HT1080 (cell line): ENCODE data around the gene AWAT2. TPM values are rescaled to one million over a fixed set of nuclear protein-coding genes. Genes with fewer than 3 reads are reported as not detected.

ENCODE experiments used
- DNase-seq: peaks from one replicate; pipeline ENCODE4 v3.0.0-alpha.2; 2015; ENCODE audit warnings: low read depth
- polyA plus RNA-seq, 2 experiments: library from polyadenylated mRNA; depleted of rRNA; stranded (reverse); fragments of >200 nt; gene quantifications; 2 replicates each; pipeline ENCODE4 v1.2.3, GENCODE V29; 2015
- total RNA-seq: library from RNA; depleted of rRNA; stranded (reverse); fragments of >200 nt; shearing (Covaris generic); gene quantifications from 2 replicates; pipeline ENCODE4 v1.2.3, GENCODE V29; 2014; rRNA removed

The AWAT2 gene, protein sequence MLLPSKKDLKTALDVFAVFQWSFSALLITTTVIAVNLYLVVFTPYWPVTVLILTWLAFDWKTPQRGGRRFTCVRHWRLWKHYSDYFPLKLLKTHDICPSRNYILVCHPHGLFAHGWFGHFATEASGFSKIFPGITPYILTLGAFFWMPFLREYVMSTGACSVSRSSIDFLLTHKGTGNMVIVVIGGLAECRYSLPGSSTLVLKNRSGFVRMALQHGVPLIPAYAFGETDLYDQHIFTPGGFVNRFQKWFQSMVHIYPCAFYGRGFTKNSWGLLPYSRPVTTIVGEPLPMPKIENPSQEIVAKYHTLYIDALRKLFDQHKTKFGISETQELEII
- 0.19 and 0.23 TPM in 2 replicates for total RNA-seq
- 0.13 TPM in 1 of 2 replicates, not detected in the other for polyA plus RNA-seq (2015; cell fraction: cytosol; rRNA removed)
- 0.17 TPM in 1 of 2 replicates, not detected in the other for polyA plus RNA-seq (2015; cell fraction: nucleus; rRNA removed)

DNA sequence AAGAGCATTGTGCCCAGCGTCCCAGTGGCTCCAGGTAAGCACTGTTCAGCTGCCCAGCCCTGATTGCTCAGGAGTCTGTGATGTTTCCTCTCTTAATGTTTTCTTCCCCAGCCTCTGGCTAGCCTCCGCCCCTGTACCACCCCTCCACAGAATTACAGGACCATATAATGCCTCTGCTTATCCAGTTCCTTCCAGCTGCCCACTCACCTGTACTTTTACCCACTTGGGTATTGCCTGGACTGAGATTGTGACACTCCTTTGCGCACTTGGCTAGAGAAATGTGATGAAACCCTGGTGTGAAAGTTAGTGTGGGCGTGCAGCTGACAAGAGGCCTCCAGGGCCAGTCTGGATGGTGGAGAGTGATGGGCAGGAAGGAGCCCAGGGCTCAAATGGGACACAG is at the start of gene AWAT2:
Gene AWAT2 (minus strand): TSS at position 14 of the 400 bp plus-strand sequence. CDS start 6 bp downstream, at position 8.
- no peak for DNase-seq

DNA sequence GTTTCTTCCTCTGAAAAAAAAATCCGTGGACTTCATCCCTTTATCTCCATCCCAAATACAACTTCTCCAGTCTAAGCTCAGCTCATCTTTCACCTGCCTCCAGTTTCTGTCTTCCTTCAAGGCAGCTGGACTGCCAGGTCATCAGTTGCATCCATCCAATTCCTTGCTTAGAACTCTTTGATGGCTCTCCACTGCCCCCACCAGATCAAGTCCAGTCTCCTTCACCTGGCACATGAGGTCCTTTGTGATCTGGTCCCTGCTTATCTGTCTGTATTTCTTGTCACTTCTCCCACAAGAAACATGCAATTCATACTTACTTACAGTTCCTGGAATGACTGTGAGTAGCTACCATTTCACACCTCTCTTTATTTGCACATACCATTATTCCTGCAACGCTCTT is 46.3 kb upstream of the AWAT2 start:
- peak; percentile 26 for DNase-seq

DNA sequence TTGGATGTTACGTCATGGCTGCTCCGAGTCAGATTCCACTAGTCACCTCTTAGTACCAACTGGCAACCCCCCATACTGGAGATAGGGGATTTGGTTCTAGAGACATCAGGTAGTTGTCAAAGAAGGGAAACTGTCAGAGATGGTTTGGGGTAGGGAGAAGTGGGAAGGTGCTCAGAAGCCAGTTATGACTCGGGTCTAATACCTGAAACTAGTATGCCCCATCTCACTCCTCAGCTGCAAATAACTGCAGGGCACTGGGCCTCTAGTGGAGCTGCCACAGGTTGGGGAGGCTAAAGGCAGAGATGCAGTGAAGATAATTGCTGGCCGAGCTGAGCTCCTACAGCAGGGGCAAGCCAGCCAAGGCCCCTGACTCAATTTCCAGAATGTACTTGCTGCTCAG is 42.5 kb upstream of the AWAT2 start:
- DNase-seq: no peak

DNA sequence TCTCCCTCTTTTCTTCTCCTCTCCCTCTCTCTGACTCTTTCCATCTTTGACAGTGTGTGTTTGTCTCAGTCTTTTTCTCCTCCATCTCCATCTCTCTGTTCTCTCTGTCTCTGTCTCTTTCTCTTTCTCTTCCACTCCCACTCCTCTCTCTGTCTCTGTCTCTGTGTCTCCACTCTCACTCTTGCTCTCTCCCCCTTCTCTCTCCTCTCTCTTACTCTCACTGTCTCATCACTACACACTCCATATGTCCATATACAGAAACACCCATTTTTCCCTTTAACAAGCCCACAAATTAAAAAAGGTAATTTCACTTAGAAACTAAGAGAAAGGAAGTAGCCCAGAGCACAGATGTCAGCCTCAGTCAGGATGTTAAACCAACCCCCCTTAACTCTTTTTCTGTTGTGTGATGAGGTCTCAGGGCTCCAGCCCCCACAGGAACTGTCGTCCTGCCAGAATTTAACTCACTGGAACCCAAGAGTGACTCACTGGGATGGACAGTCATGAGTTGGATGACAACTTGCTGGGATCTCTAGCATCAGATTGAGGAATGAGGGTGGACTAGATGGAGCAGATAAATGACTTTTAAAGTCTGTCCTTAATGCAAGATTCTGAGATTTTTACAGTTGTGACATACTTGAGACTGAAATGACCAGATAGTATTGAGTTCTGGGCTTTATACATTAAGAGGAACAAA is 40.0 kb upstream of the AWAT2 start:
- peak; percentile 83 for DNase-seq

DNA sequence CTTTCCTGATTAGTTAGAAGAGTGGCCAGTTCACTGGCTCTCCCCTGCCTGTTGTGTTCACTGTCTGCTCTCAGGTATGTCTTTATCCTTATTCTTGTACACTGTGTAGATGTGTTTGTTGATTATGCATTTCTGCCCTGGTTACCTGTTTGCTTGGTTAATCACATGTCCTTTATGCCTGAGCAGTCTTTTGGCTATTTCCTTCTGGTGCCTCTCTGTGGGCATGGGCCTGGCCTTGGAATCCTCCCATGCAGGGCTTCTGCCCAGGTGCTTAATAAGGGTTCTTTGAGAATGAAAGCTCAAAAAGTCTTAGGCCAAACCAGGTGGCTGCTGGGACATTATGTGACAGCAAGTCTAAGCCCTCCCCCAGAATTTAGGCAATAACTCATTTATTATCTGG is 39.0 kb upstream of the AWAT2 start:
- no peak for DNase-seq

DNA sequence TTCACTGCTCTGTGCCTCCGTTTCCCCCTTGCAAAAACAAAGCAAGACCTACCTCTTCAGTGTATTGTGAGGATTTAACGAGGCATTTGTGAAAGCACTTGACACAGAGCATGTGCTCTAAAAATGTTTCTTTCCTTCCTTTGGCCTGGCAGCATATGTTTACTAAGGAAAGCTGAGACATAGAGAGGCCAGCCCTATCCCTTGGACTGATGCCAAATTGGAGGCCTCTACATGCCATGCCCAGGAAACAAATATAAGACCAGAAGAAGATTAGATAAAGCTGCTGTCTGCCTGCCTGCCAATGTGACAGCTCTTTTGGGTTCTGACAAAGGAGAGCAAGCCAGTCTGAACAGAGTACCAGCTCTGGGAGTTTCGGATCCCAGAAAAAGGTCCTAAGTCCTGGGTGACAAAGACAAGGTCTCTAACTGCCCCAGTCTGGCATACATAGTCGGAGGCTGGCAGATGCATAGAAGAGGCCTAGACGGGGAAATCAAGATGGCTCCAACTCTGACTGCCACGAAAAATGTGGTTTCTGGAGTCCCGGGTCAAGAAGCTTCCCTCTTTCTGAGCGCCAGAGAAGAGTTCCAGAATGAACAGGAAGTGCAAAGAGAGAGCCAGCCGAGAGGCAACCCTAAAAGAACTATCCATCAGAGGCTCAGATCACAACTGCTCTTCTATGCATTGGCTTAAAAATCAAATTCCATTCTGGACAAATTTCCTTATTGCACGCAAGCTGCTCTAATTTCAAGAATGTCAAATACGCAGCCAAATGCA is 38.3 kb upstream of the AWAT2 start:
- peak; percentile 45 for DNase-seq

DNA sequence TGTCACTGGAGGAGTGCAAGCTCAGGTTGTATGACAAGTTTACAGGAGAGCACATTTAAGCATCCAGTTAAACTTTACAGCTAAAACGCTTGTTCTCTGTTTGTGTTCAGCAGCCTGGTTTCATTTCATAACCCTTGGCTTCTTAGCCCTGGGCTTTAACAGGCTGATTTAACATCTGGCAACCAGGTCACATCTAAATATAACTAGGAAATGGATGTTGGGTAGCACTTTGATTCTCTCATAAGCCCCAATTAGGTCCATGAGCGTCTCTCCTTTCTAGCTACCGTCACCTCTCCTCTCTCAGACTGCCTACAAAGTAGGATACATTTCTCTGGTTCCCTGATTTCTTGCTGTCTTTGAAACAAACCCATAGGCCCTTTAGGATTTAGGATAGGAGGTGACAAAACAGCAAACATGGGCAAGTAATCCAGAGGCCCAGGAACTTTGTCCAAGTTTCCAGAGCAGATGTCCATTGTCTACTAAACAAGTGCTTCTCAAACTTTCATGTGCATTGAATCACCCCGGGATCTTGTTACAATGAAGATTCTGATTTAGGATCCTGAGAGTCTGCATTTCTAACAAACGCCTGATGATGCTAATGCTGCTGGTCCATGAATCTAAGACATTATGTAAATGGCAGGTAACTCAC is 35.0 kb upstream of the AWAT2 start:
- no peak for DNase-seq

DNA sequence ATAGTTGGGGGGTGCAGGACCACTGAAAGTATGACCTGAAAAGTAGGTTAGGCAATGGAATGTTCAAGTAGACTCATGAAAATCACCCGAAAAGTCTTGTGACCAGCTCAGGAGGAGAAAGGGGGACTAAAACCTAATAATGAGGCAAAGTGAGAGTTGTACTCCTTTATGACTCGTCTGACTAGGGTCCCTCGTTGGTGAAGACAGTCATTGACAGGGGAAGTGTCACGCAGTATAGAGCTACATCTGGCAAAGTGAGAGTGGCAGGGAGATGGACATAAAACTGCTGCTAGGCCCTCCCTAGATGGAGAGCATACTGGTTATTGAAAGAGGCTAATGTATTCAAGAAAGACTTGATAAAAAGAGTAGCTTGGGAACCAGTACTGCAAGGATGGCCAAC is 33.0 kb upstream of the AWAT2 start:
- DNase-seq: no peak

DNA sequence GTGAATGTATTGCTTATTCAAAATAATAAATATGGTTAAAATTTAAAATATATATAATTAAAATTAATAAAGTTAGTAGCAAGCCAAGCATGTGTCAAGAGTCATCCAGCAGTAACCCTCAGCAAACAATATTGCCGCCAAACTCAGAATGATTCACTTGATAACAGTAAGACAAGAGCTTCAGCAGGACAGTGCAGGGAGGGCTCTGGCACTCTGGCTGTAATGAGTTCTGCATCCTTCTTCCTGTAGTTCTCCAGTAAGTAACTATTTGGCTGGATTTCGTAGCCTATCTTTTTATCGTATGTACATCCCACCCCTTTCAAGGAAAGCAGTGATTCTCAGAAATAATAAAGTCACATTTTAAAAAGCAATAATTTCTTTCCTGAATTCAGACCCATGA is 30.1 kb upstream of the AWAT2 start:
- no peak for DNase-seq

DNA sequence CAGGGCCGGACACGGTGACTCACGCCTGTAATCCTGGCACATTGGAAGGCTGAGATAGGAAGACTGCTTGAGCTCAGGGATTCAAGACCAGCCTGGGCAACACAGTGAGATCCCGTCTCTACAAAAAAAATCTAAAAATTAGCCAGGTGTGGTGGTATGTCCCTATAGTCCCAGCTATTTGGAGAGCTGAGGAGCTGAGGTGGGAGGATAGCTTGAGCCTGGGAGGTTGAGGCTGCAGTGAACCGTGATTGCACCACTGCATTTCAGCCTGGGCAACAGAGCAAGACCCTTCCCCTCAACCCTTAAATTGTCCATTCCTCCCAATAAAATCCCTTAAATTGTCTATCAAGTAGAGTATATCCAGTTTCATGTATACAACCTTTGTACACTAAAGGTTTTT is 29.6 kb upstream of the AWAT2 start:
- DNase-seq: no peak

DNA sequence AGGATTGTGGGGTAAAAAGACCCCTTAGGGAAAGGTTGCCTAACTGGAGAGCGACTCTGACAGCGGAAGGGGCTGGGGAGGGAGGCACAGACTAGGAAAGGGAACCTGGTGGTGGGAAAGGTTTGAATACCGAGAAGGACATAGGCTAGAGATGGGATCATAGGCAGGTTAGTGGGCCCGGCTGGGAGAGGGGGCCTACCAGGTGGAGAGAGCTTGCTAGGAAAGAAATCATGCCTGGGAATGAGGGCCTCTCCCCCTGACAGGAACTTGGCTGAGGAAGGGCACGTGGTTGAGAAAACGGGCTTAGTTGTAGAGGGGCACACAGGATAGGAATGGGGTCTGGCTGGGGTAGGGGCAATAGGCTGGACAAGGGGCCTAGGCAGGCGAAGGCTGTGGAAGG is 16.9 kb upstream of the AWAT2 start:
- DNase-seq: no peak

DNA sequence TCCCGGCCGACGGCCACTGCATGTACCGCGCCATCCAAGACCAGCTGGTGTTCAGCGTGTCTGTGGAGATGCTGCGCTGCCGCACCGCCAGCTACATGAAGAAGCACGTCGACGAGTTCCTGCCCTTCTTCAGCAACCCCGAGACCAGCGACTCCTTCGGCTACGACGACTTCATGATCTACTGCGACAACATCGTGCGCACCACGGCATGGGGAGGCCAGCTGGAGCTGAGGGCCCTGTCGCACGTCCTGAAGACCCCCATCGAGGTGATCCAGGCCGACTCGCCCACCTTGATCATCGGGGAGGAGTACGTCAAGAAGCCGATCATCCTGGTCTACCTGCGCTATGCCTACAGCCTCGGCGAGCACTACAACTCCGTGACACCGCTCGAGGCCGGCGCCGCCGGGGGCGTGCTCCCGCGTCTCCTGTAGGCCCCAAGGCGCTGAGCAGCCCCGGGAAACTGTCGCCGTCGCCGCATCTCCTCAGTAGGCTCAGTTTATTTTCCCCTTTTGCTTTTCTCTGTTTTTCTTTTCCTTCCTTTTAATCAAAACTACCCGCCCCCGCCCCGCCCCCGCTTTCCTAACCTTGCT is 13.3 kb upstream of the AWAT2 start:
- DNase-seq: no peak

DNA sequence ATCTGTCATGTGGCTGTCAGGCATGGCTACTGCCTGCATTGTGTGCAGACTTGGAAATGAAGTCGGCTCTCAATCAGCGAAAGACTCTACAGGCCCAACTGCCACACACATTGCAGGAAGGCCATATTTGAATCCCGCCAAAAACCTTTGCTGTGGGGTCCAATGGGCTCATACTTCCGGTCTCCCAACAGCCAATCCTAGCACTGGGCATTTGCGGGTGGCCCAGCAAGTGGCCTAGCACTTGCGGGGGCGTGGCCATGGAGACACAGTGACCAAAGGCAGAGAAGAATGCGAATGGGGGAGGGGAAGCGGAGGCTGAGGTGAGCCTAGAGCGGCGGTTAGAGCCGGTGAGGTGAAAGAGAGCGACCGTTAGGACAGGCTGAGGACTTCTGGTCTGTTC is 12.3 kb upstream of the AWAT2 start, which contains the start of gene OTUD6A:
Gene OTUD6A (plus strand): TSS at position 382 of the 400 bp plus-strand sequence. CDS start 68 bp downstream, outside the sequence.
- DNase-seq: no peak

DNA sequence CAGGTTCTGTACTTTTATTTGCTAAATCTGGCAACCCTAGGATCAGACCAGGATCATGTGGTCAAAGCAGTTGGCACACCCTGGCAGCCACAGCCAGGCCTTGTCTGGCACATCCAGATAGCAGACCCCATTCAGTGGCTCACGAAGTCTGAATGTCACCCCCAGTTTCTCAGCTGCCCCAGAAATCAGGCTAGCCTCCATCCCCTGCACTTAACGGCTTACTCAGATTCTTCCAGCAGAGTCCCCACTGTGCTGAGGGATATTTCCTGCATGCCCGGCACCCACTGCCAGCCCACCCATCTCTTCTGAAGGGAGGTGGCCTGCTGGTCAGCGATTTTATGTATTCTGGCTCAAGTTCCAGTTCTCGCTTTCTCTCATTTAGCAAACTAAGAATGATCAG is 4.7 kb upstream of the AWAT2 start:
- no peak for DNase-seq

DNA sequence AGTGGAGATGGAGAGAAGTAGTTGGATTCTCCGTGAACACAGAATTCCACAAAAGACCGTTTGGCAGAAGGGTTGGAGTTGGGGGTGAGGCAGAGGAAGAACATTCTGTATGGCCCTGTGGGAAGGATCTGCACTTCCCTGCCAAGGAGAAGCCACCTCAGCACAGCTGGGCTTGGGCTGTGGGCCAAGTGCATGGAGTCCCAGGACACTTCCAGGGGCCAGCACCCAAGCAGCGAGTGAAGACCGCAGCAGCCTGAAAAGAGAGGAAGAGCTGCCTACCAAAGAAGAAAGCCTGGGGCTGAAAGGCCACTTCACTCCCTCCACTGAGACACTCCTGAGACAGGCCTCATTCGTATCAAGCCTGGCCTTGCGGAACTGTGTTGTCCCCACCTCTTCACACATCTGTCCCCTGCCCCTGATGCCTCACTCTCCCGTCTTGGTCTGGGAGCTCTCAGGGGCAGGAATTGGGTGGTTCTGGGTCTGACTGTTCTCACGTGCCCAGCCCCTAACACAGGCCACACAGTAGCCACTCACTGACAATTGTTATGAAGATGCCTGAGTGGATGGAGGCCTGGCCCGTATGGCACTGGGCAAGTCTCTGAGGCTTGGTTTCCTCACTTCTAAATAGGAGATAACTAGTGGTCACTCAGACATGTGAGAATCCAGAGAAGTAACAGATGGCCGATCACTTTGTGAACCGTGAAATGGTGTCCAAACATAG is 3.3 kb upstream of the AWAT2 start:
- DNase-seq: no peak

DNA sequence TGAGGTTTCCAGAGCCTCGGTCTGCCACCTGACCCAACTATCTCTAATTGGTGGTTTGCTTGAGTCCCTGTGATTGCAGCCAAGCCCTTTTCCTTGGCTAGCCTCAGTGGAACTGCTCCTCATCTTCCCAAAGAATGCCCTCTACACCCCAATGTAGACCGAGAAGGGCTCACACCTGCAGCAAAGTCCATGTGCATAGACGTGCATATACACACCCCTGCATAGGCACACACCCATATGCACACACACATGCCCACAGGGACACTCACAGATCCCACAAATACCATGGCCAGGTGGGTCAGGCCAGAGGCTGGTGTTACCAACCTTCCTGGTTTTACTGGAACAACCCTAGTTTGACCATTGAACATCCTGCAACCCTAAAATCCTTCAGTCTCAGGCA is 332 bp downstream of the AWAT2 start:
- DNase-seq: no peak

DNA sequence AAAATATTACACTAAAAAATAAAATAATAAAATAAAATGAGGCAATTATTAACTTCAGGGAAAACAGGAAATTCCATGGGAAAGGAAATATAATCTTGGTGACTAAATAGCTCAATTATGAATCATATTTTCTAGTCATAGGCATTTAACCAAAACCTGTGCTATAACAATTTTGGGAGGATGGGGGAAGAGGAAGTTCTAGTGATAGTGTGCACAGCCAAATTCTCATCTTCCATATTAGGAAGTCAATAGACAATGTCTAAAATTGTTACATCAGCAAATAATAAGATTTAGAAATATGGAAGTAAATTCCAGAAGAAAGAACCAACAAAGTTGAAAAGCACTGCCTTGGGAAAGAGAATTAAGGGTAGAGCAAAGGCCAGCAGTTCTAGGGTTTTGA is 2.8 kb downstream of the AWAT2 start:
- DNase-seq: peak; percentile 25

DNA sequence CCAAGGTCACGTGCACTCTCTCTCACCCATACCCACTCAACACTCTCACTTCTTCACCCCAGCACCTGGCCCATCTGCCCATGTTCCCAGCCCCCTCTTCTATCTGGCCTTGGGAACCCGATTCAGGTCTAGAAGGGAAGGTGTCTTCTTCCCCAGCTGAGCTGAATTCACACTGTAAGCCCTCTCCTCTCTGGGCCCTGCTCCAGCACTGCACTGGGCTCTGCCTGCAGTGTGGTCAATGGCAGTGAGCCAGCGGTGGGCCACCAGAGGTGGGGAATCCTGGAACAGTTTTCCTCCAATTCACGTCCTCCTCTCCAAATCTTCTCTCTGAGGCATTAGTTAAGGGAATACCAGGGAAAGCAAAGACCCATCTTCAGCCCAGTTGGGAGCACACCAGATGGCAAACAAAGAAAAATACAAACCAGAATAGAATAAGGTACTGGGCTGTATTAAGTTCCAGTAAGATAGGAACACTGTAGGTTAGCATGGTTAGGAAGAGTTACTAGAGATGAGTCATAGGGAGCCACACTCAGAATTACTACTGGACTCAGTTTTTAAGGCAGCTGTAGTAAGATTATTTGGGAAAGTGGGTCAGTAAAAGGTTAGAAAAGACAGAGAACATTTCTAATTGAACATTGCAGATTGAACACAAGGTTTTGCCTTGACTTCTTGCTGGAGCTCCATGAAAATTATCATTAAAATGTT is 5.0 kb downstream of the AWAT2 start:
- DNase-seq: peak; percentile 63

DNA sequence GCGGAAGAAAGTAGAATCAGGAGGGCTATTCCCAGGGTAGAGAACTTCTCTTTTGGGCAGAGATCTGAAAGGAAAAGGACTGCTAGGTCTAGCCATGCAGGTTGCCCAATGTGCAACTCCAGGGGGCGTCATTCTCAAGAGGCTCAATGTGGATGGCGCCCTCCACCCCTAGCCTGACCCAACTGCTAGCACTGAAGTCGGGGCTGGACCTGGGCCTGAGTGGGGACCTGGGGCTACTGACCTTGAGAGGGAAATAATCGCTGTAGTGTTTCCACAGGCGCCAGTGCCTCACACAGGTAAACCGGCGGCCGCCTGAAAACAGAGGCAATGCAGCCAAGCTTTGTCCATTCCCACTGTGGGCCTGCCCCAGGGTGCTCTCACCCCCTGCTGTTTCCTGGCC is 6.1 kb downstream of the AWAT2 start:
- no peak for DNase-seq
